ENCODE data around the gene NCKAP1.
"Not testable (repeated sequence)": the region's sequence is repeated elsewhere in the genome, so short reads cannot be mapped to it uniquely, and the experiment has no call there.

The NCKAP1 gene

DNA sequence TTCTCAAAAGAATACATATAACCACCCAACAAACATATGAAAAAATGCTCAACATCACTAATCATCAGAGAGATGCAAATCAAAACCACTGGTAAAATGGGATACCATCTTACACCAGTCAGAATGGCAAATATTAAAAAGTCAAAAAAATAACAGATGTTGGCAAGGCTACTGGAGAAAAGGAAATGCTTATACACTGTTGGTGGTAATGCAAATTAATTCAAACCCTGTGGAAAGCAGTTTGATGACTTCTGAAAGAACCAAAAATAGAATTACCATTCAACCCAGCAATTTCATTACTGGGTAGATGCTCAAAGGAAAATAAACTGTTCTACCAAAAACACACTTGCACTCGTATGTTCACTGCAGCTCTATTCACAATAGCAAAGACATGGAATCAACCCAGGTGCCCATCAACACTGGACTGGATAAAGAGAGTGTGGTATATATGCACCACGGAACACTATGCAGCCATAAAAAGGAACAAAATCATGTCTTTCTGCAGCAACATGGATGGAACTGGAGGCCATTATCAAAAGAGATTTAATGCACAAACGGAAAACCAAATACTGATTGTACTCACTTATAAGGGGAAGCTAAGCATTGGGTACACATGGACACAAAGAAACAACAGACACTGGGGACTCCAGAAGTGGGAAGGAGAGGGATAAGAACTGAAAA is 38.8 kb downstream of the NCKAP1 start:
- DNase-seq (ENCODE audit: low read depth in 2 of 2) = no peak

DNA sequence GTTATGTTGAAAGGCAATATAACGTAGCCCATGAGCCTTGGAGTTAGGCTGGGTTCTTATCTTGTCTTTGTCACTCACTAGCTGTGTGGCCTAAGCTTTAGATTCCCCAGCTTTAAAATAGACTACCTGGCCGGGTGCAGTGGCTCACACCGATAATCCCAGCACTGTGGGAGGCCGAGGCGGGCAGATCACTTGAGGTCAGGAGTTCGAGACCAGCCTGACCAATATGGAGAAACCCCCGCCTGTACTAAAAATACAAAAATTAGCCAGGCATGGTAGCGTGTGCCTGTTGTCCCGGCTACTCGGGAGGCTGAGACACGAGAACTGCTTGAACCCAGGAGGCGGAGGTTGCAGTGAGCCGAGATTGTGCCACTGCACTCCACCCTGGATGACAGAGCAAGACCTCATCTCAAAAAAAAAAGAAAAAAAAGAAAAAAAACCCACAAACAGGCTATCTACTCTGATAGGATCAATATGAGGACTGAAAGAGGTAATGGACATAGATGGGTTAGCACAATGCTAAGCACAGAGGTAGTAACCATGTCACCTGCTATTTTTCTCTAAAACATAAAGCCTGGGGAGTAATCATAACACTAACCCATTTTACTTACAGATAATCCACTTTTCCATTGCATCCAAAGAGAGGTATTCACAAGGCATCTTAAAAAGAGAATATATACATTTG is 43.9 kb downstream of the NCKAP1 start:
- no peak for DNase-seq (ENCODE audit: low read depth in 2 of 2)

DNA sequence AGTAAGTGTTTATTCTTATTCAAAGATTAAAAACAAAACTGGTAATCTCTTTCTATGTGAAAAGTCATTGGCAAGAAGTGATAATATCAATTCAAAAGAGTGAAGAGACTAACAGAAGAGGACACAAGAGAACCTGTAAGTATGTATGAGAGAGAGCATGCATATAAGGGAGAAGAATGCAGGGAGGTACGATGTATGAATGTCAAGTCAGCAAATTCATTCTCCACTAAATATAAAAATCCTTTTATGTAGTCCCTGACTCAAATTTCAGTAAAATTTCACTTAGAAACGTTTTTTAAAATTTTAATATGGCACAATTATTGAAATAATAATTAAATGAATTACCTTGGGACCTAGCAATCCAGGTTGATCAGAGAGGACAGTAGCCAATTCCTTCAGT is 55.3 kb downstream of the NCKAP1 start:
- no peak for DNase-seq (ENCODE audit: low read depth in 2 of 2)

DNA sequence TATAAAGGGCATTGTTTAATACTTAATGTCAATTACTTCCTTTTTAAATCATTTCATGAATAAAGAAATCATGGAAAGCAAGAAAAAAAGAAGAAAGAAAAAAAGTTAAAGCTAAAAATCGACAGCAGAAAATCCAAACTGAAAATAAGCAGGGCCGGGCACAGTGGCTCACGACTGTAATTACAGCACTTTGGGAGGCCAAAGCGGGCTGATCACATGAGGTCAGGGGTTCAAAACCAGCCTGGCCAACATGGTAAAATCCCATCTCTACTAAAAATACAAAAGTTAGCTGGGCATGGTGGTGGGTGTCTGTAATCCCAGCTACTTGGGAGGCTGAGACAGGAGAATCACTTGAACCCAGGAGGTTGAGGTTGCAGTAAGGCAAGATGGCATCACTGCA is 56.8 kb downstream of the NCKAP1 start:
- DNase-seq (ENCODE audit: low read depth in 2 of 2) = not testable (repeated sequence)

DNA sequence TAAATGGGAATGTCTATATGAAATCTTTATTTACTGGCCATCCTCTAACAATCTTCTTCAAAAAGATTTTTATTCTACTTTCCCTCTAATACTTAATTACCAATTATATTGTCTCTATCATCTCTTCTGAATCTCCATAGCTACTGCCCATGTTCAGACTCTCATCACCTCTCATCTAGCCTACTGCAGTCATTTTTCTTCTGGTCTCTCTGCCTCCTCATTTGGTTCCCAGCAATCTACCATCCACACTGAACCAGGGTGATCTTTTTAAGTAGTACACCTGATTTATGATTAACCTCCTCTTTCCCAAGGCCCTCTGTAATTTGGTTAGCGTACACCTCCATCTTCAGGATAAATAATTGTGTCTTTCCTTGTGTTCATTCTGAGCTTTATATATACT is 57.6 kb downstream of the NCKAP1 start:
- no peak for DNase-seq (ENCODE audit: low read depth in 2 of 2)

DNA sequence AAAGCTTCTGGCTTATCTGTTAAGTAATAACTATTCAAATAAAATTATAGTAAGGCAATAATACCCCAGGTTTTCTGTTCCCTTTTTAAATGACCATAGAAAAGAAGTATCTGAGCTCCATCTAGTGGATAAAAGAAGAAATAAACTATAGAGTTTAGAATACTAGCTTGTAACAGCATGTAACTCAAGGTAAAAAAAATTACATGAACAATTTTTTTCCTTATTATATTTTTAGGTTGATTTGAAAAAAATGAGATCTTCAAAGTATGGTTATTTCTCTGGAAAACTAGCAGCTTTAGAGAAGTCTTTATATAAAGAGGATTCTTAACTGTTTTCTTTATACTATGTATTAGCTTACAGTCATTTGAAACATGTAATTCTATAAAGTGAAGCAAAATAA is 58.1 kb downstream of the NCKAP1 start:
- no peak for DNase-seq (ENCODE audit: low read depth in 2 of 2)

DNA sequence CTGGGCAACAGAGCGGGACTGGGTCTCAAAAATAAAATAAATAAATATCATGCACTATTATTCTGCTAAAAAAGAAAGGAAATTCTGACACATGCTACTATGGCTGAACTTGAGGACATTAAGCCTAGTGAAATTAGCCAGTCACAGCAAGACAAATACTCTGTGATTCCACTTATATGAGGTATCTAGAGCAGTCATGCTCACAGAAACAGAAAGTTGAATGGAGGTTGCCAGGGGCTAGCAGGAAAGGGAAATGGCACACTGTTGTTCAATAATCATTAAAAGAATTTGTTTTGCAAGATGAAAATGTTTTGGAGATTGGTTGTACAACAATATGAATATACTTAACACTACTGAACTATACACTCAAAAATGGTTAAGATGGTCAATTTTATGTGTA is 60.8 kb downstream of the NCKAP1 start:
- DNase-seq (ENCODE audit: low read depth in 2 of 2) = no peak

DNA sequence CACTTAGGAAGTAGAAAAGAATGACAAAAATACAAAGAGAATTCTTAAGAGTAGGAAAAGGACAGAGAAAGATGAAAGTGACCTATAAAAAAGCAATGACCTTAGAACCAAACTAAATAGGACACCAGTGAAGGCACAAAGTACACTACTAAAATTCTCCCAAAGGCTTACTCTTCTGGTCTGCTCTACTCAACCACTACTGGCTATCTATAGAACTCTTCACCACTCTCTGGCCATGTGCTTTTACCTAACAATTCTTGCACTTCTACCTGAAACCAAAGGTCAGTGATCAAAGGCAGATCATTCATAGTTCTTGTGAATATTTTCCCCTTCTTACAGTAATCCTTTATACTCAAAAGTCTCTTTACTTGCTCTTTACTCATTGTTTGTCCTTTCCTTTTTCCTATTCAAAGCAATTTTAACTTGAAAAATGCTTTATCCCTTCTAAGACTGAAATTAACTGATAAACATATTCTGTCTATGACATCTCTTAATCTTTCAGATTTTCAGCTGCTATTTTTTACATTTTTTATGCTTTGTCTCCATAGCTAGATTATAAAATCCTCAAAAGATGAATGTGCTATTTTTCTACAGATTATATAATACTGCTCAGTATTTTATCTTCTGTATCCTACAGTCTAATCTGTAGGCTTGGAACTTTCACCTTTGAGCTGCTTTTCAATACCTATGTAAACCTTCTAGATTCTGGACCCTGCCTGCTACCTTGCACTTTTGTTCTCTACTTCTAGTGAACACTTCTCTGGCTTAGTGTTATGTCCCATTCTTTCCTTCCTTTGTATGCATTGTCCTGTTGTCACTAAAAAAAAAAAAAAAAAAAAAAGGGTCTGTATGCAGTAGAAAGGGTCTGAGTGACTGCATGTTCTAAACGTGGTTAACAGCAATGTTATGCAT is 64.6 kb downstream of the NCKAP1 start:
- no peak for DNase-seq (ENCODE audit: low read depth in 2 of 2)

DNA sequence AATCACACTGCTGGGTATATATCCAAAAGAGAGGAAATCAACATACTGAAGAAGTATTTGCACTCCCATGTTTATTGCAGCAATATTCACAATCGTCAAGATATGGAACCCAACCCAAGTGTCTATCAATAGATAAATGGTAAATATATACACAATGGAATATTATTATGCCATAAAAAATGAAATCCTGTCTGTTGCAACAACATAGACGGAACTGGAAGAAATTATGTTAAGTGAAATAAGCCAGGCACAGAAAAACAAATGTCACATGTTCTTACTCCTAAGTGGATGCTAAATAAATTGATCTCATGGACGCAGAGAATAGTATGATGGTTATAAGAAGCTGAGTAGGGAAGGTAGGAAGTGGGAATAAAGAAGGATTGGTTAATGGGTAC is 65.7 kb downstream of the NCKAP1 start:
- DNase-seq (ENCODE audit: low read depth in 2 of 2) = no peak

DNA sequence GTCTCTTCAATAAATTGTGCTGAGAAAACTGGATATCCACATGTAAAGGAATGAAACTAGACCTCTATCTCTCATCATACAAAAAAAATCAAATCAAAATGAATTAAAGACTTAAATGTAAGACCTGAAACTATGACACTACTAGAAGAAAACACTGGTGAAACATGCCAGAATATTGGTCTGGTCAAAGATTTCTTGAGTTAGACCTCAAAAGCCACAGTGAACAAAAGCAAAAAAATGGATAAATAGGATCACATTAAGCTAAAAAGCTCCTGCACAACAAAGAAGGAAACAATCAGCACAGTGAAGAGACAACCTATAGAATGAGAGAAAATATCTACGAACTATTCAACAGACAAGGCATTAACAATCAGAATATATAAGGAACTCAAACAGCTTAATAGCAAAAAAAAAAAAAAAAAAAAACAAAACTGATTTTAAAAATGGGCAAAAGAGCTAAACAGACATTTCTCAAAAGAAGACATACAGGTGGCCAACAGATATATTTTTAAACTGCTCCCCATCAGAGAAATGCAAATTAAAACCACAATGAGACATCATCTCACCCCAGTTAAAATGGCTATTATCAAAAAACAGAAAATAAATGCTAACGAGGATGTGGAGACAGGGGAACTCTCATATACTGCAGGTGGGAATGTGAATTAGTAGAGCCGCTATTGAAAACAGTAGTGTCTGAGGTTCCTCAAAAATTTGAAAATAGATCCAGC is 66.3 kb downstream of the NCKAP1 start:
- DNase-seq (ENCODE audit: low read depth in 2 of 2) = no peak

DNA sequence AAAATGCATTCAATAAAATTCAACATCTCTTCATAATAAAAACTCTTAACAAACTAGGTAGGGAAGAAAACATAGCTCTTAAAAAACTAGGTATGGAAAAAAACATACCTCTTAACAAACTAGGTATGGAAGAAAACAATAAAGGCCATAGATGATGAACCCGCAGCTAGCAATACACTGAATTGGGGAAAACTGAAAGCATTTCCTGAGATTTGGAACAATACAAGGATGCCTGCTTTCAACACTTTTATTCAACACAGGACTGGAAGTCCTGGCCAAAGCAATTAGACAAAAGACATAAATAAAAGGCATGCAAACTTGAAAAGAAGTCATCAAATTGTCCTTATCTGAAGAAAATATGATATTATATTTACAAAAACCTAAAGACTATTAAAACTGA is 67.8 kb downstream of the NCKAP1 start:
- DNase-seq (ENCODE audit: low read depth in 2 of 2) = no peak

DNA sequence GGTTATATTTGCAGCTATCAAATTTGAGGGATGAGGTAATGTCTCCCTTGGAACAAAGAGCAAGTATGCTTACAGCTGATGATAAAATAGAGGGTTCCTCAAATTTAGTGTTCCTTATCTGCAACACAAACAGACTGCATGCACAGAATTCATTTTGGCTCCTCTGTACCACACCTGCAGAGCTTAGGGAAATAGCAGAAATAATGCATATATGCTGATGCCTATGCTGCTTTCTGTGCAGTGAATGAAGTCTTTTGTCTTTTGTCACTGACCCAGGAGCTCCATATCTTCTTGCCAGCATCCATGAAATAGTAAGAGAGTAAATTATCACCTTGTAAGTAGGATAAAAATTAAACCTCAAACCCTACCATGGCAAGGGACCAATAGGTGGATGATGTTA is 69.8 kb downstream of the NCKAP1 start:
- no peak for DNase-seq (ENCODE audit: low read depth in 2 of 2)

DNA sequence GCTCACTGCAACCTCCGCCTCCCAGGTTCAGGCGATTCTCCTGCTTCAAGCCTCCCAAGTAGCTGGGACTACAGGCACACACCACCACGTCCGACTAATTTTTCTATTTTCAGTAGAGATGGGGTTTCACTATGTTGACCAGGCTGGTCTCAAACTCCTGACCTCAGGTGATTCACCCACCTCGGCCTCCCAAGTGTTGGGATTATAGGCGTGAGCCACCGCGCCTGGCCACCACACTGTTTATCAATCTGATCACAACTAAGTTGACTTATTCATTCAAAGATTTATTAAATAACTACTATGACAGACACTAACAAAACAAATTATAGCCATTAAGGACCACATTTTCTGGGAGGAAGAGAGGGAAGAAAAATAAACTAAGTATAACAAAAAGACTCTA is 71.9 kb downstream of the NCKAP1 start:
- not testable (repeated sequence) for DNase-seq (ENCODE audit: low read depth in 2 of 2)

DNA sequence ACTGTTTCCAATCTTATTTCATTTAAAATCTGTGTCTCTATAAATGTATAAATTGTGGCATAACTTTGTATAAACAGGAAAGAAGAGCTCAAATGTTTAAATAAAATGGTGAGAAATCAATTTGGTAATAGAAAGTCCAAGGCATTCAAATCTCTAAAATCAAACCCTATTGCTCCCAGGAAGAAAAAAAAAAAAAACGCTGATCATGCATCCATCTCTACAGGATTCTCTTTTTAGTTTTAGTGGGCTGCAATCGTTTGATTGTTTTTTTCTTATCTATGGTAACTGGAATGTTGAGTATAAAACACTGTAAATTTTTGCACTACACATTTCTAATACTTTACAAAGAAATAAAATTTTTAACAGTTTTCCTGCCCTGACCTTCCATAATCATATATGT is 75.6 kb downstream of the NCKAP1 start:
- DNase-seq (ENCODE audit: low read depth in 2 of 2) = no peak

DNA sequence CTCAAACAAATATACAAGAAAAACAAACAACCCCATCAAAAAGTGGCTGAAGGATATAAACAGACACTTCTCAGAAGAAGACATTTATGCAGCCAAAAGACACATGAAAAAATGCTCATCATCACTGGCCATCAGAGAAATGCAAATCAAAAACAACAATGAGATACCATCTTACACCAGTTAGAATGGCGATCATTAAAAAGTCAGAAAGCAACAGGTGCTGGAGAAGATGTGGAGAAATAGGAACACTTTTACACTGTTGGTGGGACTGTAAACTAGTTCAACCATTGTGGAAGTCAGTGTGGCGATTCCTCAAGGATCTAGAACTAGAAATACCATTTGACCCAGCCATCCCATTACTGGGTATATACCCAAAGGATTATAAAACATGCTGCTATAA is 77.4 kb downstream of the NCKAP1 start:
- DNase-seq (ENCODE audit: low read depth in 2 of 2) = not testable (repeated sequence)

DNA sequence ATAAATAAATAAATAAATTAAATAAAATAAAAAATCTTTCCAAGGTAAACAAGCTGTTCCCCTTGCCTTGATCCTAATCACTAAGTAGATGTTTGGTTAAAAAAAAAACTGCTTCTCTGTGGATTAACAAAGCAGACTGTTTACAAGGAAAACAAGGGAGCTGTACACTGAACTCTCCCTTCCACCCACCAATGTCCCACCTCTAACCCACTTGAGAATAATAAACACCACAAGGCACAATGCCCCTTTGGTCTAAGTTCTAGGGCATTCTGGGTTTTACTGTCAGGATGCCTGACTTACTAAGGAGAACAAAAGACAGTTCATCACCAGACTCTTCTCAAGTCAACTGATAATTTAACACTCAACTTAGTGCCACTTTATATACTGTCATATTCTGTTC is 83.5 kb downstream of the NCKAP1 start:
- DNase-seq (ENCODE audit: low read depth in 2 of 2) = no peak

DNA sequence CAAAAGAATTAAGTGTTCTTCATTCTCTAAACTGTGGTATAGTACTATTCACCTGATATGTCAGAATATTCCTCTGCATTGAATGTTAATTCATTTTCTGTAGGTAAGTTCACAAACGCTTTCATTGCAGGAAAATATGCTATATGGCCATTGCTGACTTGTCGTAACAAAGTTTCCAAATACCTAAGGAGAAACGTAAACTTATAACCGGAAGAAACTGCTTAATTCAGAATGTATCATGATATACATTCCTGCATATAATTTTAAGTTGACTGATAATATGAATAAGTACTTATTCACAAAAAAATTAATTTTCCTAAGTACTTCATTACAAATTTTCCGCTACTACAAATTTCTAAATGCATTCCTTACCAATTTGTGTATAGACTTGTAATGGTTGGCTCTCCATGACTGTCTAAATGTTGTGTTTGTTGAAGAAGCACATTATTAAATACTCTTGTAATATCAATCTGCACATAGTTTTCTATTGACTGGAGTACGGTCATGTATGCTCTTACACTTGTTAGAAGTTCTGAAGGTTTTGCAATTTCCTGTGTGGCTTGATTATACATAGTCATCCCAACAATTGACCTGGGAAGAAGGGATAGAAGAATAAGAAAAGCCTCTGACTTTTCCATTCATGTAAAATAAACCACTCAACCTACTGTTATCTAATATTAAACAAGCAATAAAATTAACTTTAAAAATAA is 85.4 kb downstream of the NCKAP1 start:
- no peak for DNase-seq (ENCODE audit: low read depth in 2 of 2)

DNA sequence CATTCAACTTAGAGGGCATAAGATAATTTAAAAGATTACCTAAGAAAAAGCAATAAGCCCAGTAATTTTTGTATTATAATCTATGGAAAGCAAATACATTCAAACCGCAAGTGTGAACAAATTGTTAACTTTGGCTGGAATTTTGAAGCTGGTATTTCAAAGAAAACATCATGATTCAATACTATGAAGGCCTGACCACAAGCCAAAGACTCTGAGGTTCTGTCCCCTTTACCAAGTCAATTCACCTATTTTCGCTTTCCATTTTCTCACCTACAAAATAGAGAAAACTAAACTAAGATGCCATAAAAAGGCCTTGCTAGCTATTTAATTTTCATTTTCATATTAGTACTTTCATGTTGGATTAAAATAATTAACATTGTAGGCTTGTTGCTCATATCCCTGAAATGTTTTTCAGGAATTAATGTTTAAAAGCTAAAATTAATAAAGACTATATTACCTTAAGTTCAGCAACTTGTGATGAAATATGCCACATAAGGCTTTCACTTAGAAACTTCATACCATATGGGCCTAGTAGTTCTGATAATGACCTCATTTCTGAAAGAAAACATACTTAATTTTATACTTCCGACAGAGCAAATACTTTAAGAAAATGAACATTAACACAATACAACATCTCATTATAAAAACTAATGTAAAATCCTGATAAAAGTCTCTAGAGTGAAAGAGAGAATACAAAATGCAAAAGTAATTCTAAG is 86.2 kb downstream of the NCKAP1 start:
- DNase-seq (ENCODE audit: low read depth in 2 of 2) = no peak

DNA sequence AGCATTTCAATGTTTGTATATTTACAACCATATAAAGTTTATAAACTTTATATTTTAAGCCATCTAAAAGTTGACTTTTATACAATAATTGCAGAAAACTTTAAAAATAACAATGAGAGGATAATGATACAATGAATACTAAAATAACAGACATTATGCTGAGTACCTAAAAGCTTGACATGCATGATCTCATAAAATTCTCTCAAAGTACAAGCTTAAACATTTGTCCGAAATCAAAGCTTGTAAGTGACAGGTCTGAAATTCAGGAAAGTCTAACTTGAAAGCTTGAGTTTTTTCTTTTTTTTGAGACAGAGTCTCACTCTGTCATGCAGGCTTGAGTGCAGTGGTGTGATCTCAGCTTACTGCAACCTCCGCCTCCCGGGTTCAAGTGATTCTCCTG is 87.7 kb downstream of the NCKAP1 start:
- no peak for DNase-seq (ENCODE audit: low read depth in 2 of 2)

DNA sequence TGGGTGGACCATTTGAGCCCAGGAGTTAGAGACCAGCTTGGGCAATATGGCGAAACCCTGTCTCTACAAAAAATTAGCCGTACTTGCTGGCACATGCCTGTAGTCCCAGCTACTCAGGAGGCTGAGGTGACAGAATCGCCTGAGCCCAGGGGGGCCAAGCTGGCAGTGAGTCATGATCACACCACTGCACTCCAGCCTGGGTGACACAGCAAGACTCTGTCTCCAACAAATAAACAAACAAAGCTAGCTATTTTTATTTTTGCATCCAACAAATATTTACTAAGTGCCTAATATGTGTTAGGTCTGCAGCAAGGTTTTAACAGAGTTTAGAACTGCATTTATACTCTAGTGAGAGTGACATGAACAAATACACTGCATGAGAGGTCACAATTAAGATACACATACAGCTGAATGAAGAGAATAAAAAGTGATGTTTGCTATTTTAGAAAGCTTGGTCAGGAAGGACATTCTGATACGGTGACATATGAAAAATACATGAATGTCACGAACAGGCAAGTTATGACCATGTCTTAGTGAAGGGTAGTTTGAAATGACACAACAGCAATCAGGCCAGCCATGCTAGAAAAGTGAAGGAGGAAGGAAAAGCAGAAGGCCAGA is 88.6 kb downstream of the NCKAP1 start:
- no peak for DNase-seq (ENCODE audit: low read depth in 2 of 2)

All from stimulated activated CD8-positive, alpha-beta memory T cell treated with anti-CD3 and anti-CD28 coated beads, Interleukin-2, amount 100 ng/mL, for 48 hours (primary cell).